PFSK-1 (cell line): ENCODE data around the gene SERPINH1.

Experiments used
- FOXP2 ChIP-seq: optimal IDR thresholded peaks from 2 replicates; pipeline ENCODE3; 2011; ENCODE audit warnings: borderline replicate concordance, control low read depth, inconsistent platforms; ENCODE audit not compliant: insufficient read depth; ENCODE audit errors: extremely low read length, extremely low read depth
- SIN3A ChIP-seq: IDR thresholded peaks from 2 replicates; pipeline ENCODE4 v1.6.1; 2012; ENCODE audit warnings: mild to moderate bottlenecking, low read length, moderate library complexity, borderline replicate concordance; ENCODE audit not compliant: insufficient read depth
- TAF1 ChIP-seq: IDR thresholded peaks from 2 replicates; pipeline ENCODE4 v1.6.1; 2012; ENCODE audit warnings: low read length, control low read depth, borderline replicate concordance; ENCODE audit not compliant: insufficient read depth
- TF ChIP-seq, protein P1 (sequence below), 2 experiments: IDR thresholded peaks; 2 replicates each; pipeline versions ENCODE4 v1.6.1 to v1.8.0; 2011 to 2012; ENCODE audit warnings: low read depth in 2 of 2, low read length in 2 of 2, control low read depth in 1 of 2, inconsistent platforms in 1 of 2, mild to moderate bottlenecking in 1 of 2, moderate library complexity in 1 of 2; ENCODE audit not compliant: insufficient read depth in 1 of 2

DNA sequence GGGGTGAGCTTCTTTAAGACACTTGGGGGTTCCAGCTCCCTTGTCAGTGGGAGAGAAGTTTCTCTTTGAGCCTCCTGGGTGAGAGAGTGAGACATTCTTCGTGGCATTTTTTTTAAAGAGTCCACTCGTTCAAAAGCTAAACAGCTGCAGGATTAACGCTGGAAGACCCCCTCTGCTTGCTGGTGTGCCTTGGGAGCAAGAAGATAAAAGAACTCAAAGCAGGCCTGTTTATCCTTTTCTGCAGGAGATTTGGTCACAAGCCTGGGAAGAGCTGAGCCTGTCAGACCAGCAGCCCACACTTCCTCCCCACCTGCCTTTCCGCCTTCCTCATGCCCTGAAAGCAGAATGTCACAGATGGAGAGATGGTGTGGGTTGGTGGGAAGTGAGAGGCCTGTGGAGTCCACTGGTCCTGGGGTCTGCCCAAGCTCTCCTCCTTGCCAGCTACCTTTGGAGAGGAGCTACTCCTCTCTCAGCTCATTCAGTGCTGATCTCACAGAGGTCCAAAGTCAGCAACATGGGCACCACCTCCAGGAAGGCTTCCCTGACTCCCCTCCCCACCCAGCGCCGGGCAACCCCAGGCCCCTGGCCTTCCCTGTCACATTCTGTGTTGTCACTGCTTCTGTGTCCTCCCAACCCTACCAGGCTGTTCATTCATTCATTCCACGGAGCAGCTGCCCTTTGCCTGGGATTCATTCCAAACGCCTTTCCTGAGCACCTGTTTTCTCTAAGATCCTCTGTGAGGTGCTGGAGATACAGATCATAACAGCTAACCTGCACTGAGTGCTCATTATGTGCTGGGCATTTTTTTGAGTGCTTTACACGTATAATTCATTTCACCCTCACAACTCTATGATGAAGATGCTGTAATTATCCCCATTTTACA is 43.0 kb upstream of the SERPINH1 start:
- TF ChIP-seq TAF1 (no peak), FOXP2 (no peak), SIN3A (no peak)
- TF ChIP-seq, protein P1, sequence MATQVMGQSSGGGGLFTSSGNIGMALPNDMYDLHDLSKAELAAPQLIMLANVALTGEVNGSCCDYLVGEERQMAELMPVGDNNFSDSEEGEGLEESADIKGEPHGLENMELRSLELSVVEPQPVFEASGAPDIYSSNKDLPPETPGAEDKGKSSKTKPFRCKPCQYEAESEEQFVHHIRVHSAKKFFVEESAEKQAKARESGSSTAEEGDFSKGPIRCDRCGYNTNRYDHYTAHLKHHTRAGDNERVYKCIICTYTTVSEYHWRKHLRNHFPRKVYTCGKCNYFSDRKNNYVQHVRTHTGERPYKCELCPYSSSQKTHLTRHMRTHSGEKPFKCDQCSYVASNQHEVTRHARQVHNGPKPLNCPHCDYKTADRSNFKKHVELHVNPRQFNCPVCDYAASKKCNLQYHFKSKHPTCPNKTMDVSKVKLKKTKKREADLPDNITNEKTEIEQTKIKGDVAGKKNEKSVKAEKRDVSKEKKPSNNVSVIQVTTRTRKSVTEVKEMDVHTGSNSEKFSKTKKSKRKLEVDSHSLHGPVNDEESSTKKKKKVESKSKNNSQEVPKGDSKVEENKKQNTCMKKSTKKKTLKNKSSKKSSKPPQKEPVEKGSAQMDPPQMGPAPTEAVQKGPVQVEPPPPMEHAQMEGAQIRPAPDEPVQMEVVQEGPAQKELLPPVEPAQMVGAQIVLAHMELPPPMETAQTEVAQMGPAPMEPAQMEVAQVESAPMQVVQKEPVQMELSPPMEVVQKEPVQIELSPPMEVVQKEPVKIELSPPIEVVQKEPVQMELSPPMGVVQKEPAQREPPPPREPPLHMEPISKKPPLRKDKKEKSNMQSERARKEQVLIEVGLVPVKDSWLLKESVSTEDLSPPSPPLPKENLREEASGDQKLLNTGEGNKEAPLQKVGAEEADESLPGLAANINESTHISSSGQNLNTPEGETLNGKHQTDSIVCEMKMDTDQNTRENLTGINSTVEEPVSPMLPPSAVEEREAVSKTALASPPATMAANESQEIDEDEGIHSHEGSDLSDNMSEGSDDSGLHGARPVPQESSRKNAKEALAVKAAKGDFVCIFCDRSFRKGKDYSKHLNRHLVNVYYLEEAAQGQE (IDR thresholded peaks at IDR 0.05; ENCODE audit: insufficient read depth in 1 of 2, low read depth in 2 of 2, low read length in 2 of 2), result no peak
